ENCODE data around the gene HEY2.
"Not testable (repeated sequence)": the region's sequence is repeated elsewhere in the genome, so short reads cannot be mapped to it uniquely, and the experiment has no call there.

The HEY2 gene

GRCh38 chr6:125797120-125797885, 47.9 kb downstream of the HEY2 start:
- no peak for DNase-seq (ENCODE audit: low read depth)

- no peak for DNase-seq (ENCODE audit: low read depth)
These were observed 48.5 kb downstream of the HEY2 start for GRCh38 chr6:125797886-125798444.

GRCh38 chr6:125798734-125799508, 49.5 kb downstream of the HEY2 start:
- DNase-seq (ENCODE audit: low read depth), result no peak

GRCh38 chr6:125802383-125802782, 53.0 kb downstream of the HEY2 start:
- no peak for DNase-seq (ENCODE audit: low read depth)

- DNase-seq (ENCODE audit: low read depth), result peak; percentile 37
These were observed 53.5 kb downstream of the HEY2 start for GRCh38 chr6:125802943-125803377.

GRCh38 chr6:125804264-125804663, 54.8 kb downstream of the HEY2 start:
- no peak for DNase-seq (ENCODE audit: low read depth)

- not testable (repeated sequence) for DNase-seq (ENCODE audit: low read depth)
These were observed 55.5 kb downstream of the HEY2 start for GRCh38 chr6:125804866-125805425.

- no peak for DNase-seq (ENCODE audit: low read depth)
These were observed 57.4 kb downstream of the HEY2 start for GRCh38 chr6:125806813-125807212.

GRCh38 chr6:125807293-125807692, 57.9 kb downstream of the HEY2 start:
- DNase-seq (ENCODE audit: low read depth), result no peak

- DNase-seq (ENCODE audit: low read depth), result no peak
These were observed 58.6 kb downstream of the HEY2 start for GRCh38 chr6:125808060-125808459.

GRCh38 chr6:125808591-125808990, 59.2 kb downstream of the HEY2 start:
- no peak for DNase-seq (ENCODE audit: low read depth)

GRCh38 chr6:125809570-125810170, 60.2 kb downstream of the HEY2 start:
- no peak for DNase-seq (ENCODE audit: low read depth)

- DNase-seq (ENCODE audit: low read depth), result no peak
These were observed 61.0 kb downstream of the HEY2 start for GRCh38 chr6:125810445-125810844.

Measured in fibroblast of gingiva (primary cell).